NK-92 (cell line): ENCODE measurements around the gene TBC1D22A.

ENCODE experiments used
- DNase-seq: peaks from one replicate; lab custom pipeline; 2025; ENCODE audit not compliant: unreplicated experiment; lab: John Stamatoyannopoulos, UW

The TBC1D22A gene

GRCh38 chr22:46923394-46923793 is 160.9 kb downstream of the TBC1D22A start:
- DNase-seq: no peak

DNA sequence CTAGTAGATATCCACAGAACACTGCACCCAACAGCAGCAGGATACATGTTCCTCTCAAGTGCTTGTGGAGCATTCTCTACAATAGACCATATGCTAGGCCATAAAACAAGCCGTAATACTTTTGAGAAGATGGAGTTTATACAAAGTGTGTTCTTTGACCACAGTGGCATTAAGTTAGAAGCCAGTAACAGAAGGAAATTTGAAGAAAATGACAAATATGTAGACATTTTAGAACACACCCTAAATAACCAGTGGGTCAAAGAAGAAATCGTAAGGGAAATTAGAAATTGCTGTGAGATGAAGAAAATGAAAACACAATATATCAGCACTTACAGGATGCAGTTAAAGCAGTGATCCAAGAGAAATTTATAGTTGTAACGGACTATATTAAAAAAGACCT is 163.4 kb downstream of the TBC1D22A start:
- no peak for DNase-seq

DNA sequence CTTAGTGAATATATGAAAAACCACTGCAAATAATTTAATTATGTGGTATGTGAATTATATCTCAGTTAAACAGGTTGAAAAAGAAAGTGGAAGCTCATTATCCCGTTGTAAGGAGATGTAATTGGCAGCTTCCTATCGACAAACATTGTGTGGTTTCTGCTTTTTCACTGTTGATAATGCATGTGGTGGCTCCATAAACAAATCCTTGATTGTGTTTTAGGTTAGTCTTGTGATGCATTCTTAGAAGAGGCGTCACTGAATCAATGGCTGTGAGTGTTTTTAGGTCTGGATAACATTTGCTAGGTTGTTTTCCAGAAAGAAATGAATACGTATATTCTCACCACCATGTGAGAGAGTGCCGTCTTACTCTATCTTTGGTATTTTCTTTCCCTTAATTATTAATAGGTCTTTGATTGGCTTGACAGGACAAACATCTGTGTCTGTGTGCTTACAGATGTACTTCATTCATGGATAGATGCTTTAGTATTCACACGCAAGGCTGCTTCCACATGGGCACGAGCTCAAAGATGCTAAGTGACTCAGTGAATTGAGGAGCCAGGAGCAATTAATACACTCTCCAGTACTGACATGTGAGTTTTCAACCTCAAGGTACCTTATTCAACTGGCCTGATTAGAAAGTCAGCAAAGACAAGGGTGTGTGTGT is 166.7 kb downstream of the TBC1D22A start:
- no peak for DNase-seq

GRCh38 chr22:46929710-46930204 is 167.3 kb downstream of the TBC1D22A start:
- no peak for DNase-seq

DNA sequence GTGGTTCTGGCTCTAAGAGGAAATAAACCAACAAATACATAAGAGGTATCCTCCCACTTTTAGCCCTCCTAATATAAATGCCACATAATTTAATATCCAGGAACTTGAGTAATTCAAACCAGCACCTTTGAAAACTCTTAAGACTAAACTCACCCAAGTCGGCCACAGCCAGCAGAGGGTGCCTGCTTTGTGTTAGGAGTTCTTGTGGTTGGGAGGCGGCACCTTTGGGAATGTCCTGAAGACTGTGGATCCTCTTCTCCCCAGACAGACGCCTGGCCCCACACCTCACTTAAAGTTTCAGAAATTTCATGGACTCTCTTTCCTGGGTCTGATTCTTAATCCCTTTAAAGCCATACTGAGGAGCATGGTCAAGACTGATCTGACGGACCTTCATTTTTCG is 169.0 kb downstream of the TBC1D22A start:
- no peak for DNase-seq

GRCh38 chr22:46931881-46932280 is 169.4 kb downstream of the TBC1D22A start:
- DNase-seq: no peak

DNA sequence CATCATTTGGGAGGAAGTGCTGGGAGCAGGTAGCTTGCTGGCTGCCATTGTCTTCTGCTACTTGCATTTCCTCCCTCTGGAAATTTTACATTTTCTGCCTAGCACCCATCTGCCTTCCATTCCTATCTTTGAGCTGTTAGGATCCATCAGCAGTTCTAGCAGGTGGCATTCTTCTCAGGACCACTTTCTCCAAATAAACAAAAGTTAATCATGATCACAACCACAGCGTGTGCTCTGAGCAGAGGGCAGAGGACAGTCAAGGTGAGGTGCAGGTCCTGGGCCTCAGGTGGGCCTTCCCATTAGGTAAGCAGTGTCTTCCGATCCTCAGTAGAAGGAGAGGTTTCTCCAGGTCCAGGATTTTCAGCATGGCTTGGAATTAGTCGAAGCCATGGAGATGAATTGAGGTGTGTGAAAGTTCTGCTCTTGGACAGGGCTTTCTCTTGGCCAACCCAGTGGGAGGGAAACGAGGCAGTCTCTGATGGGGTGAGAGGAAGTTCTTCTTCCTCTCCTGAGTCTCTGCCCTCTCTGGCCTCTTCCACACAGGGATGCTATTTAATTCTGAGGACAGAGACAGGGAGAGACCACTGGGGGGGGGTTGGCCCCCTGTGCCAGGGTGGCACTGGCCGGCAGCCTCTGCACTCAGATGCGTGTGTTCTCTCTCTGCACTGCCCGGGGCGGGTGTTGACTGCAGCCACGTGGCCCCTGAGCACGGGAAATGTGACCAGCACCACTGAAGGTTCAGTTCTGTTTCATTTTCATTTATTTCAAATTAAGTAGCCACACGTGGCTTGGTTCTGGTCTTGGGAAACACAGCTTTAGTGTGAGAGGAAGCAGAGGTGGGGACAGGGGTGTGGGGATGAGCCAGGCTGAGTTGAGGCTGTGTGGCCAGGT is 170.8 kb downstream of the TBC1D22A start:
- no peak for DNase-seq

DNA sequence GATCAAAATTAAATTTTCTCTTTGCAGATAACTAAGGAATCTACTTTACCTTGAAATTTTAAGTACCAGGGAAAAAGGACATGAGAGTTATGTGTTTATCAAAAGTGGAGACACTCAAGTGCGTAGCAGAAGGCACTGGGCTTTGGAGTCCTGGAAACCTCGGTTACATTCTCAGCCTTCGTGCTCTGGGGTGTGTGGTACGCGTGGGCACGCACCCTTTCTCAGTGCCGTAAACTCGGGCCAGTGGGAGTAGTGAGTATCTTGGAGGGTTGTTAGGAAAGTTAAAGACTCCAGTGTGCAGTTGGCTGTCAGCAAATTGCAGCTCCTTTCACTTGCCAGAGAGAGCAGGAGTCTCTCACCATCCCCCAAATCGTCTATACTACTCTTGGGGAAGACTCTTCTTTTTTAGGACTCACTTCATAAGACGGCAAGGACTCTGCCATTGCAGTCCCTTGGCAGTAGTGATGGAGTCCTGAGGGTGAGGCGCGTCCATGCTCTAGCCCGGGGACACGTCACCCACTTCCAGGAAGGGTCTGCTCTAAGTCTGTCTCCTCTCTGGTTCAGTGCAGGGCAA is 171.8 kb downstream of the TBC1D22A start:
- no peak for DNase-seq

- DNase-seq: no peak
Measured at GRCh38 chr22:46934746-46935491, 172.5 kb downstream of the TBC1D22A start.

DNA sequence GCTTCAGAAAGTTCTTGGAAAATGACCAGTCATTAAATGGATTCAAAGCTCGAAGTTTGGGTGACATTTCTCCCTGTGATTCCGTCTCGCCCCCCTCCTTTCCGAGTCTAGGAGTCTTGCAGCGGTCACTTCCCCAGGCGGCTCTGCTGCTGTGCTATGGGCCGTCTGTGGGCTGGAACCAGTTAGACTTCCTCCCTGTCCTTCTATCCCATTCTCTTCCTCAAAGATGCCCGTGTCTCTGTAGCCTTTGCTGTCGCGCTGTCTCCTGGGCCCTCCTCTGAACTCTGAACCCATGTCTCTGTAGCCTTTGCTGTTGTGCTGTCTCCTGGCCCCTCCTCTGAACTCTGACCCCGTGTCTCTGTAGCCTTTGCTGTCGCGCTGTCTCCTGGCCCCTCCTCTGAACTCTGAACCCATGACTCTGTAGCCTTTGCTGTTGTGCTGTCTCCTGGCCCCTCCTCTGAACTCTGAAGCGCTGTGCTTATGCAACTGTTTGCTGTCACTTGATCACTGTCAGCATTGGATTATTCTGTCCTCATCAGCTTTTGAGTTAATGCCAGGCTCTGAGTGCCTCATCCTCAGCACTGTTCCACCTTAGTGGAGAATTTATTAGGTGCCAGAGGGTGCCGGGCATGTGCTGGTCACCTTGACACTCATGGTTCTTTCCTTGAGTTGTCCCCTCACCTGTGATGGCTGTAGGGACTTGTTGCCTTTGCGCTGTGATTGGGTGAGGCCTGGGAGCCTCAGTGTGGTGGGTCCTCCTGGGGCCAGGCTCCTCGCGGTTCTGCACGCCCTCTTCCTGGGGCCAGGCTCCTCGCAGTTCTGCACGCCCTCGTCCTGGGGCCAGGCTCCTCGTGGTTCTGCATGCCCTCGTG is 173.3 kb downstream of the TBC1D22A start:
- DNase-seq: no peak

DNA sequence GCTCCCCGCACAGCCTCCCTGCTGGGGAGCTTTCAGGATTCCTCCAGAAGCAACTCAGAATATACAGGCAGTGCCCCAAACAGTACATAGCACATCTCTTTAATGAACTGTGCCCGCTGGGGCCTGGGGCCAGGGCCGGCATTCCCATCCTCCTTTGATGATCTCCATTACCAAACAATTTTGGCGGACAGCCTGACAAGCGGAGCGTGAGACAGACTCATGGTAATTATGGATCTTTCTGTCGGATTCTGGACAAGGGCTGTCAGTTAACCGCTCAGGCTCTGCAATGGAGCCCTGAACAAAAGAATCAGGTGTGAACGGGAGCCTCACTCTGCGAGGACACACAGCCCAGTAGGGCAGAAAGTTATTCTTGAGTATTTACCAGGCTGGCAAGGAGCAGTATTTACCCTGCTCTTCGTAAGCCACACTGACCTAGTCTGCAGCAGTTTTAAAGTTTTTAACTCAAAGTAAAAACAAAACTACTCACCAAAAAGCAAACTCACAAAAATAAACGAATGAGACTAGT is 174.0 kb downstream of the TBC1D22A start:
- no peak for DNase-seq

- DNase-seq: no peak
Measured at GRCh38 chr22:46937185-46937584, 174.7 kb downstream of the TBC1D22A start.

DNA sequence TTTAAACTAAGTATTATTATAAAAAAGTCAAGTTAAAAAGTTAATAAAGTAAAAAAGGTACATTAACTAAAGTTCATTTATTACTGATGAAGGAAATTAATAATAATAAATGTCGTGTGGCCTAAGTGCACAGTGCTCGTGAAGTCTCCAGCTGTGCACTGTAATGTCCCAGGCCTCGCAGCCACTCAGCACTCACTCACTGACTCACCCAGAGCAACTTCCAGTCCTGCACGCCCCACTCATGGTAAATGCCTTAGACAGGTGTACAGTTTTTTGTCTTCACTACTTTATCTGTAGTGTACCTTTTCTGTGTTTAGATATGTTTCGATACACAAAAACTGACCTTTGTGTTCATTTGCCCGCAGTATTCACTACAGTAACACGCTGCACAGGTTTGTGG is 175.5 kb downstream of the TBC1D22A start:
- no peak for DNase-seq

- DNase-seq: no peak
Measured at GRCh38 chr22:46941968-46942798, 179.7 kb downstream of the TBC1D22A start.

- DNase-seq: no peak
Measured at GRCh38 chr22:46942799-46943785, 180.6 kb downstream of the TBC1D22A start.

GRCh38 chr22:46945481-46945880 is 183.0 kb downstream of the TBC1D22A start:
- DNase-seq: no peak

DNA sequence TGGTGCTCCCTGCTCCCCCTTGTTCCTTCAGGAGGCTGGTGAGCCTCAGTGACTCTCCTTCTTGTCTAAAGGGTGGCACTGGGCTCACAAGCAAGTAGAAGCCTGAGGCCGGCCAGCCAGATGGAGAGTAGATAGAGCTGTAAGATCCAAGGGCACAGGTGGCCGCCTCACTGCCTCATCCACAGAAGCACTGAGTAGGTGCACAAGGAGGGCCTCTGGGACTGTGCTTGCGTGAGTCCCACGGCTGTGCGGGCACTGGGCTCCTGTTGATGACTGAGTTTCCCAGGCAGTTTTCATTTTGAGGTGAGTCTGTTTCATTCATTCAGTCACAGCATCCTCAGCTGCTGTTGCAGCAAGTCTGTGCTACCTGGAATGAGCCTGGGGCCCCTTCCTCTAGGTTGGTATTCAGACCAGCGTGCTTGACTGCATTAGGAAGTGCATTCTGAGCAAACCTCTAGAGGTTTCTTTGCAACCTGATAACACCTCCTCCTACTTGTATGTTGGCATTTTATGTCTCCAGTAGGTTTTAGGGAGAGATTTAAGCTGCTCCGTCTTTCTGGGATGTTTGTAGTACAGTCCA is 184.0 kb downstream of the TBC1D22A start:
- DNase-seq: no peak
